HepG2 (cell line): Measurements from ENCODE around the gene KANSL1. TPM values are rescaled to one million over a fixed set of nuclear protein-coding genes. Genes with fewer than 3 reads are reported as not detected.

Experiments
- EED ChIP-seq: sonication (generic); formaldehyde crosslinking; IDR thresholded peaks from 2 replicates; pipeline ENCODE4 v1.5.0; 2020; ENCODE audit warnings: mild to moderate bottlenecking, missing genetic modification reagents
- GTF2F1 ChIP-seq: fragments of 150-350 bp; IDR thresholded peaks from 2 replicates; pipeline ENCODE4 v1.6.1; 2014; ENCODE audit warnings: low read length
- HOXA5 ChIP-seq: sonication (generic); formaldehyde crosslinking; IDR thresholded peaks from 2 replicates; pipeline ENCODE4 v1.4.0; 2020; ENCODE audit warnings: missing genetic modification reagents
- MAF1 ChIP-seq: sonication (generic); formaldehyde crosslinking; IDR thresholded peaks from 2 replicates; pipeline ENCODE4 v1.5.0; 2020; ENCODE audit warnings: missing genetic modification reagents, borderline replicate concordance
- MTA3 ChIP-seq: sonication (generic); formaldehyde crosslinking; IDR thresholded peaks from 2 replicates; pipeline ENCODE4 v1.4.0; 2020; ENCODE audit warnings: missing genetic modification reagents
- MTF1 ChIP-seq: sonication (generic); formaldehyde crosslinking; IDR thresholded peaks from 2 replicates; pipeline ENCODE4 v1.5.0; 2020; ENCODE audit warnings: missing genetic modification reagents
- MYNN ChIP-seq: sonication (generic); formaldehyde crosslinking; IDR thresholded peaks from 2 replicates; pipeline ENCODE4 v1.4.0; 2020; ENCODE audit warnings: mild to moderate bottlenecking, low read depth, missing genetic modification reagents
- NCOA1 ChIP-seq: sonication (generic); formaldehyde crosslinking; IDR thresholded peaks from 2 replicates; pipeline ENCODE4 v1.9.0; 2021; ENCODE audit warnings: missing genetic modification reagents
- NFRKB ChIP-seq: fragments of 450-650 bp; IDR thresholded peaks from 2 replicates; pipeline ENCODE4 v1.6.1; 2017
- NR2C2 ChIP-seq: sonication (generic); formaldehyde crosslinking; IDR thresholded peaks from 2 replicates; pipeline ENCODE4 v1.4.0; 2020; ENCODE audit warnings: missing genetic modification reagents, mild to moderate bottlenecking, moderate library complexity, borderline replicate concordance
- PITX1 ChIP-seq: sonication (generic); formaldehyde crosslinking; IDR thresholded peaks from 2 replicates; pipeline ENCODE4 v1.5.1; 2020; ENCODE audit warnings: mild to moderate bottlenecking, missing genetic modification reagents
- POGK ChIP-seq: sonication (generic); formaldehyde crosslinking; conservative IDR thresholded peaks from 2 replicates; pipeline ENCODE4 v1.8.0; 2022; ENCODE audit warnings: mild to moderate bottlenecking, moderate library complexity, missing genetic modification reagents
- RARG ChIP-seq: sonication (generic); formaldehyde crosslinking; IDR thresholded peaks from 2 replicates; pipeline ENCODE4 v1.4.0; 2020; ENCODE audit warnings: low read depth, mild to moderate bottlenecking, missing genetic modification reagents
- TRAFD1 ChIP-seq: sonication (generic); formaldehyde crosslinking; IDR thresholded peaks from 2 replicates; pipeline ENCODE4 v1.5.1; 2020; ENCODE audit warnings: missing genetic modification reagents, mild to moderate bottlenecking, borderline replicate concordance
- ZFX ChIP-seq: sonication (generic); formaldehyde crosslinking; IDR thresholded peaks from 2 replicates; pipeline ENCODE4 v1.4.0; 2020; ENCODE audit warnings: mild to moderate bottlenecking, low read depth, missing genetic modification reagents, moderate library complexity
- ZNF101 ChIP-seq: sonication (generic); formaldehyde crosslinking; IDR thresholded peaks from 2 replicates; pipeline ENCODE4 v1.4.0; 2020; ENCODE audit warnings: mild to moderate bottlenecking, low read depth, missing genetic modification reagents, borderline replicate concordance
- ZNF382 ChIP-seq: sonication (generic); formaldehyde crosslinking; IDR thresholded peaks from 2 replicates; pipeline ENCODE4 v1.5.0; 2020; ENCODE audit warnings: missing genetic modification reagents, mild to moderate bottlenecking, borderline replicate concordance
- ZNF512B ChIP-seq: sonication (generic); formaldehyde crosslinking; IDR thresholded peaks from 2 replicates; pipeline ENCODE4 v1.5.1; 2020; ENCODE audit warnings: missing genetic modification reagents, mild to moderate bottlenecking, borderline replicate concordance
- ZNF549 ChIP-seq: sonication (generic); formaldehyde crosslinking; IDR thresholded peaks from 2 replicates; pipeline ENCODE4 v1.5.0; 2020; ENCODE audit warnings: missing genetic modification reagents
- ZNF557 ChIP-seq: sonication (generic); formaldehyde crosslinking; IDR thresholded peaks from 2 replicates; pipeline ENCODE4 v1.4.0; 2020; ENCODE audit warnings: missing genetic modification reagents
- ZNF570 ChIP-seq: sonication (generic); formaldehyde crosslinking; IDR thresholded peaks from 2 replicates; pipeline ENCODE4 v1.4.0; 2020; ENCODE audit warnings: mild to moderate bottlenecking, missing genetic modification reagents, borderline replicate concordance
- ZNF772 ChIP-seq: sonication (generic); formaldehyde crosslinking; IDR thresholded peaks from 2 replicates; pipeline ENCODE4 v1.5.0; 2020; ENCODE audit warnings: mild to moderate bottlenecking, missing genetic modification reagents
- ZNF839 ChIP-seq: sonication (generic); formaldehyde crosslinking; IDR thresholded peaks from 2 replicates; pipeline ENCODE4 v1.4.0; 2020; ENCODE audit warnings: missing genetic modification reagents, mild to moderate bottlenecking, borderline replicate concordance
- polyA plus RNA-seq, 8 experiments: library from polyadenylated mRNA; depleted of rRNA in 3 of 8; stranded (reverse) in 7 of 8; unstranded in 1 of 8; fragments of >200 nt; fragmentation: Illumina TruSeq in 4 of 8; extraction: Trizol in 4 of 8; gene quantifications; 2 replicates each; pipeline versions ENCODE4 v1.2.1 to v1.2.3, GENCODE V29; 2011 to 2016; ENCODE audit warnings: low read depth in 4 of 8, missing spikeins in 1 of 8, mixed read lengths in 1 of 8; ENCODE audit not compliant: insufficient read depth in 1 of 8
- total RNA-seq, 5 experiments: library from RNA; depleted of rRNA; stranded (reverse); fragments of >200 nt; fragmentation: Illumina TruSeq; extraction: Trizol; gene quantifications; 2 replicates each; pipeline ENCODE4 v1.2.3, GENCODE V29; 2016; ENCODE audit warnings: low read depth in 1 of 5

KANSL1 gene
- total and polyA plus RNA-seq, 2 of the 13 experiments (the other 11 are each of a cell fraction or from before 2014, with no cell fraction given), result 24.0 to 59.6 TPM

GRCh38 chr17:46003907-46004748 is 189.1 kb downstream of the KANSL1 start (continued):
- TF ChIP-seq POGK, result 0 out of 2 replicates have a peak, but pooled peaks have one; percentile 55
- no peak for TF ChIP-seq RARG (CRISPR knock-in tag)
- TF ChIP-seq ZNF512B, result peak; percentile 89; the same call in 1 of the 2 replicates
- TF ChIP-seq ZNF839 (CRISPR knock-in tag), result peak; percentile 82; the same call in 1 of the 2 replicates
- TF ChIP-seq ZNF549, result no peak
- TF ChIP-seq HOXA5 (CRISPR knock-in tag), result 0 out of 2 replicates have a peak, but pooled peaks have one; percentile 37
- peak; percentile 70; the same call in 1 of the 2 replicates for TF ChIP-seq NCOA1
- peak; percentile 57; the same call in 1 of the 2 replicates for TF ChIP-seq NR2C2 (CRISPR knock-in tag)
- TF ChIP-seq NFRKB, result no peak
- no peak for TF ChIP-seq ZNF772 (CRISPR knock-in tag)
- peak; percentile 65 for TF ChIP-seq ZFX (CRISPR knock-in tag)
- no peak for TF ChIP-seq MTA3 (CRISPR knock-in tag)
- TF ChIP-seq ZNF570 (CRISPR knock-in tag), result no peak
- peak; percentile 87 for TF ChIP-seq PITX1 (CRISPR knock-in tag)
- no peak; the same call in 1 of the 2 replicates for TF ChIP-seq EED (CRISPR knock-in tag)
- TF ChIP-seq ZNF382 (CRISPR knock-in tag), result no peak
- TF ChIP-seq MAF1 (CRISPR knock-in tag), result no peak
- no peak for TF ChIP-seq MTF1 (CRISPR knock-in tag)
- TF ChIP-seq TRAFD1 (CRISPR knock-in tag), result no peak
- no peak for TF ChIP-seq ZNF101 (CRISPR knock-in tag)
- no peak for TF ChIP-seq ZNF557 (CRISPR knock-in tag)
- no peak for TF ChIP-seq GTF2F1
- TF ChIP-seq MYNN (CRISPR knock-in tag), result no peak
